Activated CD8-positive, alpha-beta memory T cell treated with anti-CD3 and anti-CD28 coated beads, Interleukin-2, amount 50 U/mL, for 48 hours (primary cell): ENCODE results near the gene XYLT2.

Experiments
- DNase-seq: peaks from one replicate; pipeline ENCODE4 v3.0.0-alpha.2; 2020

XYLT2 gene

GRCh38 chr17:50352072-50352692 lies 6.3 kb downstream of the XYLT2 start:
- DNase-seq, result peak; percentile 48

GRCh38 chr17:50352693-50353599 lies 7.0 kb downstream of the XYLT2 start:
- peak; percentile 48 for DNase-seq

- DNase-seq, result peak; percentile 49
These were observed 7.8 kb downstream of the XYLT2 start for GRCh38 chr17:50353600-50354195.

- DNase-seq, result no peak
These were observed 8.3 kb downstream of the XYLT2 start for GRCh38 chr17:50354198-50354597.

- peak; percentile 48 for DNase-seq
These were observed 8.8 kb downstream of the XYLT2 start for GRCh38 chr17:50354776-50355175.

- peak; percentile 47 for DNase-seq
These were observed 9.4 kb downstream of the XYLT2 start for GRCh38 chr17:50355336-50355700.

- peak; percentile 52 for DNase-seq
These were observed 9.9 kb downstream of the XYLT2 start for GRCh38 chr17:50355701-50356341.

- DNase-seq, result peak; percentile 45
These were observed 10.5 kb downstream of the XYLT2 start for GRCh38 chr17:50356418-50356817.

GRCh38 chr17:50356892-50357510 lies 11.1 kb downstream of the XYLT2 start:
- peak; percentile 39 for DNase-seq

- DNase-seq, result peak; percentile 48
These were observed 12.3 kb downstream of the XYLT2 start for GRCh38 chr17:50358177-50358576.

- peak; percentile 44 for DNase-seq
These were observed 13.2 kb downstream of the XYLT2 start for GRCh38 chr17:50359005-50359699.

GRCh38 chr17:50359998-50360461 lies 14.1 kb downstream of the XYLT2 start:
- DNase-seq, result peak; percentile 52

- DNase-seq, result peak; percentile 44
These were observed 14.7 kb downstream of the XYLT2 start for GRCh38 chr17:50360486-50361115.

GRCh38 chr17:50361561-50362480 lies 15.9 kb downstream of the XYLT2 start:
- DNase-seq, result peak; percentile 73

GRCh38 chr17:50362661-50363060 lies 16.7 kb downstream of the XYLT2 start:
- peak; percentile 51 for DNase-seq

GRCh38 chr17:50363217-50364060 lies 17.5 kb downstream of the XYLT2 start:
- DNase-seq, result no peak

- DNase-seq, result no peak
These were observed 18.1 kb downstream of the XYLT2 start for GRCh38 chr17:50364061-50364458.

- DNase-seq, result no peak
These were observed 18.8 kb downstream of the XYLT2 start for GRCh38 chr17:50364715-50365114.

GRCh38 chr17:50365165-50365564 lies 19.2 kb downstream of the XYLT2 start:
- no peak for DNase-seq
